ENCODE results near the gene TUBA3D.
A peak's percentile ranks its signal among the peaks of the same experiment; 100 is the strongest.
"Not testable (repeated sequence)": the region's sequence is repeated elsewhere in the genome, so short reads cannot be mapped to it uniquely, and the experiment has no call there.

The TUBA3D gene

DNA sequence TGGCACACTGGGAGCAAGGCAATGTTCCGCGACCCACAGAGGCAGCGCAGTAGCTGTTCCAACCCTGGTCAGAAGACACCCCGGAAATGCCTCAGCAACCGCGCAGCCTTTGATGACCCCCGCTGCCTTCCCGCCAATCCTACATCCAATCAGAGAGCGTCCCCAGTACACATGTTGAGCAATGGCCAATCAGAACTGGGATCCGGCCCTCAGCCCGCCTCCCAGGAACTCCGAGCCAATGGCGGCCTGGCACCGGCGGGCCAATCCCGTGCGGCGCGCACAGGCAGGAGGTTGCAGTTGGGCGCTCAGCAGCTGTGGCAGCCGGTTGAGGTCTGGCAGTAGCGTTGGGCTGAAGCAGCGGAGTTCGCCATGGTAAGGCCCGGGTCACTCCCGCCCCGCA, at the start of gene TUBA3D:
TUBA3D (plus strand) TSS at position 289 of the 400 bp plus-strand sequence; CDS start at position 370, 81 bp downstream.
- no peak for DNase-seq (ENCODE audit: low read depth)

DNA sequence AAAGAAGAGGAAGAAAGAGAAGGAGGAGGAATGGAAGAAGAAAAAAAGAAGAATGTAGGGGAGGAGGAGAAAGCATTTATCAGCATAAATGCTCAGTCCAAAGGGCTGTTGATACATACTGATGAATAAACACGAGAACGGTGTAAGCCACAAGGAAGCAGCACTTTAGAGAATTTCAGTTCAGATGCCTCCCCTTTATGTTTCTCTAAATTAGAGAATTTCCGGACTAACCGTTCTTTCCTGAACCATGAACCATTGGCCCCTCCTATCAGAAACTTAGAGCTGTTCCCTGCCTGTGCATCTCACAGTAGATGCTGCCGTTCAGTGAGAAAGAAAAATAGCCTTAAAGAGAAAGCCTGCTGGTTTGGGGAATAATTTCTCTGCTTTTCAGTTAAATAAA, 49.2 kb upstream of the TUBA3D start:
- no peak for DNase-seq (ENCODE audit: low read depth)

DNA sequence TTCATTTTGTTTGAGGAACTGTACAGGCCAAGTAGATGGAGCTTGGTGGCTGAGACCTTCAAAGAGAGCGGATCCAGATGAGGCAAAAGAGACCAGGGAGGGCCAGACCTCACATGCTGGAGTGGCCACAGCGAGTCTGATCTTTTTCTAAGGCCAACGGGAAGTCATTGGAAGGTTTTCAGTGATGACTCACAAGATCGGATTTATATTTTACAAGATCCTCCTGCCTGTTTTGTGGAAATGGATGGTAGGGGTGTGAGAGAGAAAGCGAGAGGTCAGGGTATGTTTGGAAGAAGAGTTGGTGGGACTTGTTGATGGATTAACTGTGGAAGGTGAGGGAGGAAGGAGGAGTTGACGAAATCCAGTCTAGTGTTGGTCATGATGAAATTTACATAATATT, 44.6 kb upstream of the TUBA3D start:
- peak; percentile 48 for DNase-seq (ENCODE audit: low read depth)

DNA sequence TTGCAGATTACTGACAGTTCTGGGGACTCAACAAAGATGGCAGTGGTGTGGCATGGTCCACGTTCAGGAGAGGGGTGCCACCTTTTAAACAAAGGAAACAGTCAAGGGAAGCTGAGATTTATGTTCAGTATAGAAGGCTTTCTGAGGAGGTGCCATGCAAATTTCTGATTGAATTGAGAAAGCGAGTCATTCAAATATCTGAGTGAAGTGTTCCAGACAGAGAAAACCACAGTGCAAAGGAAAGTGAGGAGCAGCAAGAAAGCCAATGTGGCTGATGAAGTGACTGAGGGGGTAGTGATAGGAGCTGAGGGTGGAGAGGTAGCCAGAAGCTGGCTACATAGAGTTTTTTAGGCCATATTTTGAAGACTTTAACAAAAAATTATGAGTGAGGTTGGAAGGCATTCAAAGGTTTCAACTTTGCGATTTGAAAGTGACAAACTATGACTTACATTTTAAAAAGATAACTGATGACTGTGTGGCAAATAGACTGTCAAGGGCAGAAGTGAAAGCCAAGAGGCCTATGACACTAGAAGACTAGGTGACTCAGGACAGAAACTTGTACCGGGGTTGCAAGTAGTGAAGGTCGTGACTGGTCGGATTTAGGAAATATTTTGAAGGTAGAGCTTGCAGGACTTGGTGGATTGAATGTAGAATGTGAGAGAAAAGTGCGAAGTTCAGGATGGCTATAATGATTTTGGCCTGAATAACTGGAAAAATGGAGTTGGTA, 35.0 kb upstream of the TUBA3D start:
- DNase-seq (ENCODE audit: low read depth): not testable (repeated sequence)

DNA sequence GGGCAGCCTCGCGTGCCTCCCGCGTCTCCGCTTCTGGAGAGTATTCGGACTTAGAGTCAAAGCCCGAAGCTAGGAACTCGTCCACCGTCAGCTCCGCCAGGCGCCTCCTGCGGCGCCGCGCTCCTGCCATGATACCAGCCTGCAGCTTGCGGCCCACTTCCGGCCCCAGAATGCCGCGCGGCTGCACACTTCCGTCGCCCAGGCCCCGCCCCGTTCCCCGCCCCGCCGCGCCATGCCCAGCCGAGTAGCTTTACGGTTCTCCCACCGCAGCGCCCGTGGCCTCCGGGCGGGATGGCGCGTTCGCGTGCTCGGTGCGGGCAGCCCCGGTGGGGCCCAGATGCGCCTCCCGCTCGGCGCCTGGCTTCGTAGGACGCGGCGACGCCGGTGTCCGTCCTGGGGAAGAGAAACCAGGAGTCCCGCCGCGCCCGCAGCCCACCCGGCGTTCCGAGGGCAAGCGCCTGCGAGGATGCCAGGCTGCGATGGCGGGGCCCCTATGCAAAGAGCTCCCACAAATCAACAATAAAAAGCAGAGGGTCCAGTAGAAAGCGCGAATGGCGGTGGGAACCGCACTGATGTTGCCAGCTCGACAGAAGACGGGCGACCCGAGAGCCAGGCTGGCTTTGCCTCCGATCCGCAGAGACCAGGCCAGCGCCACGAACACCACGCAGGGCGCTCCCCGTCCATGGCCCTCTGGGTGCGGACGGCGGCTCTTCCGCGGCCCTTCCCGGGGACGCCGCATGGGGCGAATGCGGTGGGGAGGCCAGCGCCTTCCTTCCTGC, 31.0 kb upstream of the TUBA3D start:
- DNase-seq (ENCODE audit: low read depth): not testable (repeated sequence)

DNA sequence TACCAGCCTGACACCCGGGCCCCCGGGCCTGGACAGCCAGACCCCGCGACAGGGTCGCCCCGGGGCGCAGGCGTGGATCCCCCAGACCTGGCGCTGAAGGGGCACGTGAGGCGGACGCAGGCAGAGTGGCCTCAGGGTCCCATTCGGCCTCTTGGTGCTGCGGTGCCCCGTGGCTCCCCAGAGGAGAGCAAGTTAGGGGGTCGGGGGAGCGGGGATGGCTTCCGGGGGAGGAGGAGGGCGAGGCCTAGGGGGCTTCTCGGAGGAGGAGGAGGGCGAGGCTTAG, 30.5 kb upstream of the TUBA3D start:
- DNase-seq (ENCODE audit: low read depth): not testable (repeated sequence)

DNA sequence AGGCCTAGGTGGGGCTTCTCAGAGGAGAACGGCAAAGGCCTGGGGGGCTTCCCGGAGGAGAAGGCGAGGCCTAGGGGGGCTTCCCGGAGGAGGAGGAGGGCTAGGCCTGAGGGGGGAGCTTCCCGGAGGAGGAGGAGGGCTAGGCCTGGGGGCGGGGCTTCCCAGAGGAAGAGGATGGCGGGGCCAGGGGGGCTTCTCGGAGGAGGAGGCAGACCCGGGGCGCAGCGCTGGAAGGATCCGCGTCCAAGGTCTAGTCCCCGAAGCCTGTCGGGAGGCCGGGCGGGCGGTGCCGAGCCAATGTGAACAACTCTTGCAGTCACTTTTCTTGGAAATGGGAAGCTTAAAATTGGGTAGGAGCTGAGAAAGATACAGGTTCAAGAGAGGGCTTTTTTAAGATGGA, 30.0 kb upstream of the TUBA3D start:
- no peak for DNase-seq (ENCODE audit: low read depth)

DNA sequence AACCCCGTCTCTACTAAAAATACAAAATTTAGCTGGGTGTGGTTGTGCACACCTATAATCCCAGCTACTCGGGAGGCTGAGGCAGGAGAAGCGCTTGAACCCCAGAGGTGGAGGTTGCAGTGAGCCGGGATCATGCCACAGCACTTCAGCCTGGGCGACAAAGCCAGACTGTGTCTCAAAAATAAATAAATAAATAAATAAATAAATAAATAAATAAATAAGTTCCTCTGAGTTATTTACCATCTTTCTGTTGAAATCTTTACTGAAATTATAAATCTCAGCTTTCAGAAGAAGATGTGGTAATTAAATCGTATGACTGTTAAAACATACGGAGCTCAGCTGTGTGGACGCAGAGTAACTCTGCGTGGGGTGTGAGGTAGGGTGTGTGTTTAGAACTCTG, 27.9 kb upstream of the TUBA3D start:
- not testable (repeated sequence) for DNase-seq (ENCODE audit: low read depth)

DNA sequence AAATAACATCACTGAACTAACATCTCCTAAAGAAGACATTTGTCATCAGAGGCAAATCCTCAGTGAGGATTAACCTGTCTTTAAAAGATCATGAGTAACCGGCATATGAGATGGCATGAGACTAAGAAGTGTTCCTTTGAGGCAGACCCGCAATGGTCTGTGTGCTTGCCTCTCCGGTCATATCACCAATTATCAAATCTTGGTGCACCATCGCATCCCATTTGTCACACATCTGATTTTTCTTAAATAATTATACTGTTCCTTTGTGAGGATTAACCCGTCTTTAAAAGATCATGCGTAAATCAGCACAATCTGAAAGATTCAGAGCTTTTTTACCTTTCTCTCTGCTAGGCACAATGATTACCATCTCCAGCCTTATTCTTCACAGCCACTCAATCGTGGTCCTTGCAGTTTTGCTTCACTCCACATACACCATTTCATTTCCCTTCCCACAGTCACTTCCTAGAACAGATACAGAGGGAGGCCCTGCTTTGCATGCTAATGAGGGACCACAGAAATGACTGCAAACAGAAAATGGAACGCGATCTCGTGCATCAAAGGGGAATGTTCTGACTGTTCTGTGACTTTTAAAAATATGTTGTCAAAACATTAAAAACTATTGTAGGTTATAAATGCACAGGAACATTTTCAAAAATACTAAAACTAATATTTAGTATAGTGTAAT, 24.5 kb upstream of the TUBA3D start:
- DNase-seq (ENCODE audit: low read depth): not testable (repeated sequence)

DNA sequence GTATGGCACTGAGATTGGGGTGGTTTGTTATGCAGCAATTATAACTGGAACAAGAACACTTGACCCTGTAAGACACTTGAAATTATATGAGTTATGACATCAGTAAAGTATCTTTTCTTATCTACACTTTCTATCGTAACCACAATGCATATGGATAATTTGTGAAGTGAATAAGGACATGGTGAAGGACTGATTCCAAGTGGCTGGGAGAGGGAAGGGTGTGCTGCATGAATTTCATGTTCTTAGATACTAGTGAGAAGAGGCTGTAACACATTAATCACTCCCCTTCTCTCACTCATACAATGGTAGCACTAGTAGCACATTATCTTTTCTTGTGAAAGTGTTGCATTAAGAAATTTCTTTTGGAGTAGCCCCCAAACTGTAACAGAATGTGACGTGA, 21.0 kb upstream of the TUBA3D start:
- DNase-seq (ENCODE audit: low read depth): not testable (repeated sequence)

DNA sequence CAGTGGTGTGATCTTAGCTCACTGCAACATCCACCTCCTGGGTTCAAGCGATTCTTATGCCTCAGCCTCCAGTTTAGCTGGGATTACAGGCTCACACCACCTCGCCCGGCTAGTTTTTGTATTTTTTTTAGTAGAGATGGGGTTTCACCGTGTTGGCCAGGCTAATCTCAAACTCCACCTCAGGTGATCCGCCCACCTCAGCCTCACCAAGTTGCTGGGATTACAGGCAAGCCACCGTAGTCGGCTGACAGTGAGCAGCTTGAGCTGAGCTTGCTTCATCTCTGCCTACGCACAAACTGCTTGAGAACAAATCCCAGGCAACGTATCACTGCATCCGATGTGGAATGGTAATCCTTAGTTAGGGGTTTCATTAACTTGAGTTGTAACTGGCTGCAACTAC, 8.2 kb upstream of the TUBA3D start:
- DNase-seq (ENCODE audit: low read depth): not testable (repeated sequence)

DNA sequence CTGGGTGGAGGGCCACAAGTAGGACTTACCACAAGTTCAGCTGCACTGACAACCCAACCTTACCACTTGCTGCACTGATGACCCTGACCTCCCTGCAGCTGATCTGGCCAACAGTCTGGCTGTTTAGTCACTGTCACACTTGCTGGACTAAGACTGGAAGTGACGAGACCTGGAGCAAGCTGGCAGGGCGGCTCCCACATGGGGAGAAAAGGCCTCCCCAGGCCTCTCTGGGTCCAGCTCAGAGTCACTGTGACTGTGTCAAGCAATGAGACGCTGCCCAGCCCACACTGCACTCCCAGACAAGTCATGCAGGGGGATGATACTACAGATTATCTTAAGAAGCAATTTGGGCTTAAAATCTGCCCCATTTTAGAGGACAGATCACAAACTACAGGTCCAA, 5.0 kb upstream of the TUBA3D start:
- DNase-seq (ENCODE audit: low read depth): not testable (repeated sequence)

DNA sequence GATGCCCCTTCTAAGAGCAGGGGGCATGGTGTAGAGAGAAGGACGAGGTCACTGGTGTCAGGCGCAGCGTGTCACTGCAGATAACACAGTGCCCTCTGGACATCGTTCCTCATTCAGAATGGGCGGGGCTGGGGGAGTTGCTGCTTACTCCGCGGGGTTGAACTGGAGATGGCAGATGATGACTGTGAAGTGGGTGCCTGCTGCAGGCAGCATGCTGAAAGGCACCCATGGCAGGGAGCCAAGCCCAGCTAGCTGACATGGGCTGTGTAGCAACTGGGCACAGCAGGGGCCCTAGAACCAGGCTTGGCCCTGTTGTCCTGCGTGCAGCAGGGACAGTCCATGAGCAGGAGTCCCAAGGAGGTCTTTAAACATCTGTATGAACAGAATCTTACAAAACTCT, 4.3 kb upstream of the TUBA3D start:
- not testable (repeated sequence) for DNase-seq (ENCODE audit: low read depth)

DNA sequence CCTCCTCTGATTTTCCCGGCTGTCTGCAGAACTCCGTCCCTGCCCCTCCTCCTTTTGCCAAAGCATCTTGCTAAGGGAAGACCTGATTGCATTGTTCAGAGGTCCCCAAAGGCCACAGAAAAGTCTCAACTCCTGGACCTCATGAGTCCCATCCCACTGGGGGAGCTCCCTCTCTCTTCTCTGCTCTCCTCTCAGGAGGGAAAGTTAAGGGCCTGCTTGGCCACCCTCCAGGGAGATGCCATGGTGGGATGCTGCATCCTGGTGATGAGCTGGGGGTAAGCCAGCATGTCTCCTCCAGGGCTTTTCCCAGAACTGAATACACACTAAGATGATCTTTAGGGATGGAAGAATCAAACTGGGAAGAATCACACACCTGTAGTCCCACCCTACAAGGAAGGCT, 2.7 kb upstream of the TUBA3D start:
- DNase-seq (ENCODE audit: low read depth): not testable (repeated sequence)

DNA sequence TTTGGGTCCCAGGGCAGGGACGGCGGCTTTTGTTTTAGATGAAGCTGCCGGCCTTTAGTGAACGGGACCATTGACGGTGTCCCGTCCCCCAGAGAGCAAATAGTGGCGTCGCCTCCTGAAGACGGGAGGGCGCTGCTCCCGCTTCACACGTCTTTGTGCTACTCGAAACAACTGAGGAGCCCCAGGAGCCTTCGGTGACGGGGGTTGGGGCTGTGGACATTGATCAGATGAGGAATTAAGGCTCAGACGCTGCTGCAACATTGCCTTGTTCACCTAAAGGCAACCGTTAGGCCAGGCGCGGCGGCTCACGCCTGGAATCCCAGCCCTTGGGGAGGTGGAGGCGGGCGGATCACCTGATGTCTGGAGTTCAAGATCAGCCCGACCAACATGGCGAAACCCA, 444 bp downstream of the TUBA3D start:
- not testable (repeated sequence) for DNase-seq (ENCODE audit: low read depth)

DNA sequence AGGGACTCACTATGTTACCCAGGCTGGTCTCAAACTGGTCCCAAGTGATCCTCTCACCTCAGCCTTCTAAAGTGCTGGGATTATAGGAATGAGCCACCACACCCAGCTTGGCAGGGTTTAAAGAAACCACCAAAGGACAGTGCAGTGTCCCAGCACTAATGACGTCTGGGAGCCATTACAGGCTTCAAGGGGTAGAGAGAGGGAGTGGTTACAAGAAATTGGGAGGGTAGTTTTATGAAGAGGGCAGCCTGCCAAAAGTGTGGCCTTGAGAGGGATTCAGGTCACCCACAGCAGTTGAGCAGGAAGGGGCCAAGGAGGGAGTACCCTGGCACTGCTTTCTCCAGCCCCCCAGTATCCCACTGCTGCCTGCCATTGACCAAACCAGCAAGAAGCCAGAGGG, 1.3 kb downstream of the TUBA3D start:
- DNase-seq (ENCODE audit: low read depth): not testable (repeated sequence)

DNA sequence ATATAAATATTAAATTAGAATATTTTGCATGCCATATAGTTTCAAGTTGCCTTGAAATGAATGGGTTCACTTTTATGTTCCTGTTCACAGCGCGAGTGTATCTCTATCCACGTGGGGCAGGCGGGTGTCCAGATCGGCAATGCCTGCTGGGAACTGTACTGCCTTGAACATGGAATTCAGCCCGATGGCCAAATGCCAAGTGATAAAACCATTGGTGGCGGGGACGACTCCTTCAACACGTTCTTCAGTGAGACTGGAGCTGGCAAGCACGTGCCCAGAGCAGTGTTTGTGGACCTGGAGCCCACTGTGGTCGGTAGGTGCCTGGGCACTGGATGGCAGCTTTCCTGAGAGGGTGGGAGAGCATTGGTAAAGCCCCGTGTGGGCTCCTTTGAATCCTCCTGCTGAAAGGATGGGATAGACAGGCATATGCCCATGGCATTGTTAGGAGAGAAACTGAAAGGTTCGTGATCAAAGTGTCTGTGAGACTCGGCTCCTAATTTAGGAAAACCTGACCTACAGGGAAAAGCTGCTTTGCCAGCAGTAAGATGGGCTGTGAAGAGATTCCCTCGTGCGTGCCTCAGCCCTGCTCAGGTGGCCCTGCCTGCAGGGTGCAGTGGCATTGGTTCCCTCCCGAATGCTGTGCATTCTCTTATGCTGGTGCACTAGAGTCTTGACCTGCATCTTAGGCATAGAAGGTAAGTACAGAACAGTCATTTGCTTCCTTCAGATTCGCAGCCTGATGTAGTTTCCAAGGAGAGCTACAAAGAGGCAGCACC, 2.3 kb downstream of the TUBA3D start:
- DNase-seq (ENCODE audit: low read depth): not testable (repeated sequence)

DNA sequence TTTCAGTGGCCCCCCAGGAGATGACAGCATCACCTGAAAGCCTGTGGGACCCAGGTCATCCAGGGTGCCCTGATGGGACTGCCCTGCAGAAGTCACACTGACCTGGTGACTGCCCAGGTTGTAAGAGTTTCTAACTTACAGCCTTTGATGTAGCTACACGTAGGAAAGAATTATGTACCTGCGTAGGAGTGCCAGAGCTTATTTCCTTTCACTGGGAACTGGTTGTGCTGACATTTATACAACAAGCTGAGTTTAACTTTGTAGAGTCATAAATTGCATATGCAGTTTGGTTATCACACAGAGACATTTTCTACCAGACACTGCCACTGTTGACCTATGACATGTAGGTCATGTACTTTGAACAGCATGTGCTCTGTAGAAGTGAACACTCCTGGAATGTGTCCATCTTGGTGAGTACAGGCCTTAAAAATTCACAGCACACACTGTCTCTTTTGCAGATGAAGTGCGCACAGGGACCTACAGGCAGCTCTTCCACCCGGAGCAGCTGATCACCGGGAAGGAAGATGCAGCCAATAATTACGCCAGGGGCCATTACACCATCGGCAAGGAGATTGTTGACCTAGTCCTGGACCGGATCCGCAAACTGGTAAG, 3.0 kb downstream of the TUBA3D start:
- not testable (repeated sequence) for DNase-seq (ENCODE audit: low read depth)

DNA sequence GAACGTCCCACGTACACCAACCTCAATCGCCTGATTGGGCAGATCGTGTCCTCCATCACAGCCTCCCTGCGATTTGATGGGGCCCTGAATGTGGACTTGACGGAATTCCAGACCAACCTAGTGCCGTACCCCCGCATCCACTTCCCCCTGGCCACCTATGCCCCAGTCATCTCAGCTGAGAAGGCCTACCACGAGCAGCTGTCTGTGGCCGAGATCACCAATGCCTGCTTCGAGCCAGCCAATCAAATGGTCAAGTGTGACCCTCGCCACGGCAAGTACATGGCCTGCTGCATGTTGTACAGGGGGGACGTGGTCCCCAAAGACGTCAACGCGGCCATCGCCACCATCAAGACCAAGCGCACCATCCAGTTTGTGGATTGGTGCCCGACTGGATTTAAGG, 4.4 kb downstream of the TUBA3D start:
- not testable (repeated sequence) for DNase-seq (ENCODE audit: low read depth)

DNA sequence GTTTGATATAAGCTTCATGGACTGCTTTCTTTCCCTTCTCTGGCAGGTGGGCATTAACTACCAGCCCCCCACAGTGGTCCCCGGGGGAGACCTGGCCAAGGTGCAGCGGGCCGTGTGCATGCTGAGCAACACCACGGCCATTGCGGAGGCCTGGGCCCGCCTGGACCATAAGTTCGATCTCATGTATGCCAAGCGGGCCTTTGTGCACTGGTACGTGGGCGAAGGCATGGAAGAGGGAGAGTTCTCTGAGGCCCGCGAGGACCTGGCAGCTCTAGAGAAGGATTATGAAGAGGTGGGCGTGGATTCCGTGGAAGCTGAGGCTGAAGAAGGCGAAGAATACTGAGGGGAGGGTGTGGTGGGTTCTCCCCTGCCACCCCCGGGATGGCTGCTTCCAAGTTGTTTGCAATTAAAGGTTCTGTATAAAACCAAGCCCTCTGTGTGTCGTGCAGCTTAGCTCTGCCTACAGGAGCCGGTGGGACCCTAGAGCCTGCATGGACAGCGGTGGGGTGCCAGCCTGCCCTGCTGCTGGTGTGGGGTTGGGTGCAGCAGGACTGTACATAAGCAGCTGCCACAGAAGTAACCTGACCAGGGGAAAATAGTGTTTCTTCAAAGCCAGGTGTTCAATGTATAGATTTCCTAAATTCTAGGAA, 6.7 kb downstream of the TUBA3D start:
- not testable (repeated sequence) for DNase-seq (ENCODE audit: low read depth)
